Stimulated activated memory B cell treated with anti-CD40 and anti-IgM and Interleukin-4, amounts not matched to agents 10 μg/mL and 1 μg/mL and 100 μg/mL, for 72 hours (primary cell): ENCODE measurements around the gene ITGB7.
"Not testable (repeated sequence)": the region's sequence is repeated elsewhere in the genome, so short reads cannot be mapped to it uniquely, and the experiment has no call there.

Source experiments
- ATAC-seq: fragments of 150-1000 bp; cut with Tn5 transposase; 2 replicates; pipeline ENCODE4 v1.10.0; 2021
- H3K27ac Mint-ChIP-seq: one replicate; pipeline ENCODE4 v1.8.0; 2022; ENCODE audit warnings: mild to moderate bottlenecking, mixed read lengths
- H3K27me3 Mint-ChIP-seq: one replicate; pipeline ENCODE4 v1.8.0; 2022; ENCODE audit warnings: mixed read lengths
- H3K36me3 Mint-ChIP-seq: one replicate; pipeline ENCODE4 v1.8.0; 2022; ENCODE audit warnings: mixed read lengths
- H3K4me1 Mint-ChIP-seq: one replicate; pipeline ENCODE4 v1.8.0; 2022; ENCODE audit warnings: mixed read lengths
- H3K4me3 Mint-ChIP-seq: one replicate; pipeline ENCODE4 v1.8.0; 2022; ENCODE audit warnings: mild to moderate bottlenecking, moderate library complexity, mixed read lengths
- H3K9me3 Mint-ChIP-seq: one replicate; pipeline ENCODE4 v1.8.0; 2022; ENCODE audit warnings: mixed read lengths

ITGB7 gene

DNA sequence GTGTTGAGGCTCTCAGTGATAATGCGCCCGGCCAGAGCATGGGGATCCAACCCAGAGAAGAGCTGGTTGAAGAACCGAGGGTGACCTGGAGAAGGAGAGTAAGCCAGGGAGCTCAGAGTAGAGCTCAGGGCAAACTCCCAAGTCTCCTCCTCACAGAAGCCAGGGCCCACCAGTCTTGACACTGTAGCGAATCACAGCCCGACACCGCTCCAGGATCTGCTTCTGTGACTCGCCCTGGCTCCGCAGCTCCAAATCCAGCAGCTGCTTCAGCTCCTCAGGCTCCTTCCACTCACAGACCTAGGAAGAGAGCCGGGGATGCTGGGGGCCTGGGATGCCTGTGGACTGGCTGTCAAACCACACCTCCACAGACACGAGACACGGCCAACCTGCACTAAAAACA is 34.7 kb downstream of the ITGB7 start:
- no peaks in the 10 kb centered on the region for H3K9me3 Mint-ChIP-seq
- peak overlapping the region; percentile 69 for H3K27ac Mint-ChIP-seq
- no peaks in the 10 kb centered on the region for H3K27me3 Mint-ChIP-seq
- H3K4me1 Mint-ChIP-seq, result peaks cover 12% of the 10 kb centered on the region
- no peak for ATAC-seq
- no peak overlapping the region for H3K4me3 Mint-ChIP-seq
- H3K36me3 Mint-ChIP-seq, result peaks cover 27% of the 10 kb centered on the region

DNA sequence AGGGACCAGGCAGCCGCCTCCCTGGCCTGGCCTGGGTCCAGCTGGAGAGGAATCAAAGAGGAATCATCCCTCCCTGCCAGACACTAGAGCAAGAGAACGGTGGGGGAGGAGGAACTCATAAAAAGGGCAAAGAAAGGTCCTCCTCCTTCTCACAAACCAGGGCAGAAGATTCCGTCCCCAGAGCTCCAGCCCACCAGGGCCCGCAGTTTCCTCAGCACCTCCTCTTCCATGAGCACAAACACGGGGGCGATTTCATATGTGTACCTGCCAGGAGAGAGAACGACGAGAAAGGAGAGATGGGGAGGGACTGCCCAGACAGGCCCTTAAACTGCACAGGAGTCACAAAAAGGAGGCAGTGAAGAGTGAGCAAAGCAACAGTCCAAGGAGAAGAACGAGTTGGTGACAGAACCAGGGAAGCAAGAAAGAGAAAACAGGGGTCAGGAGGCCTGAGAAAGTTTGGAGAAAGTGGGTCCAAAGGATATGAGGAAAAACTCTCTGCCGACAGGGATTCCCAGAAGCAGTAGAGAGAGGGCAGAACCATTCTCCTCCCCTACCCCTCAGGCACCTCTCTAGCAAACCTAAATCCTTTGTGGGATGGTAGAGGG is 35.2 kb downstream of the ITGB7 start:
- Mint-ChIP-seq H3K9me3 (no peaks in the 10 kb centered on the region), H3K36me3 (peaks cover 27% of the 10 kb centered on the region), H3K4me1 (peaks cover 12% of the 10 kb centered on the region), H3K4me3 (no peak overlapping the region), H3K27me3 (no peaks in the 10 kb centered on the region), H3K27ac (peak overlapping the region; percentile 53)
- no peak for ATAC-seq

DNA sequence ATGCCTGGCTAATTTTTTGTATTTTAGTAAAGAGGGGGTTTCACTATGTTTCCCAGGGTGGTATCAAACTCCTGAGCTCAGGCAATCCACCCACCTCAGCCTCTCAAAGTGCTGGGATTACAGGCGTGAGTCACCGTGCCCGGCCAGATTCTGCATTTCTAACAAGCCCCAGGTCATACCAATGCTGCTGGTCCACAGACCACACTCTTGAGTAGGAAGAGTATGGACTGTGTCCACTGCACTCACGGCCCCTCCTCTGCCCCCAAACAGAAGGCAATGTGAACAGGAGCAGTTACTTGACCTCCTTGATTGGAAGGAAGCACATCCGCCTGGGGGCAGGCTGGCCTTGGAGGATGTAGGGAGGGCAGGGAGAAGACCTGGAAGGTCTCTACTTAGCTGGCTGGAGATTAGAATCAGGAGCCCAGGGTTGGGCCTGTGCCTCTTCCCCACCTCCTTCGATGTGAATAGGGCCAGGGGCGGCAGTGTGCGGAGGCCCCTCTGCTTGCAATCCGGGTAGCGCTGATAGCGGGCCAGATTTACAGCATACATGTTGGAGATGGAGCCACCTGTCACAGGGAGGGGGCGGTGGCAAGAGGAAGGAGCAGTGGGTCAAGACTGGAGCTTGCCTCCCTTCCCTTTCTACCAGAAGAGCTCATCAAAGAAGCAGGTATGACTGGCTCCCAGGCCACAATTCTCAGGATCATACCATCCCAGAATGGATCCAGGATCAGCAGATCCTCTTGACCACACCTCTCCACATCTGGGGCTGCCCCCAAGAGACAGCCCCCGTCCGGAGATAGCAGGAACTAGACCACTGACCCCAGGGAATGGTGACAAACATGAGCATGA is 36.0 kb downstream of the ITGB7 start:
- Mint-ChIP-seq H3K4me3 (no peak overlapping the region), H3K36me3 (peaks cover 27% of the 10 kb centered on the region), H3K27ac (peak overlapping the region; percentile 53), H3K27me3 (no peaks in the 10 kb centered on the region), H3K9me3 (no peaks in the 10 kb centered on the region), H3K4me1 (peaks cover 12% of the 10 kb centered on the region)
- no peak for ATAC-seq

DNA sequence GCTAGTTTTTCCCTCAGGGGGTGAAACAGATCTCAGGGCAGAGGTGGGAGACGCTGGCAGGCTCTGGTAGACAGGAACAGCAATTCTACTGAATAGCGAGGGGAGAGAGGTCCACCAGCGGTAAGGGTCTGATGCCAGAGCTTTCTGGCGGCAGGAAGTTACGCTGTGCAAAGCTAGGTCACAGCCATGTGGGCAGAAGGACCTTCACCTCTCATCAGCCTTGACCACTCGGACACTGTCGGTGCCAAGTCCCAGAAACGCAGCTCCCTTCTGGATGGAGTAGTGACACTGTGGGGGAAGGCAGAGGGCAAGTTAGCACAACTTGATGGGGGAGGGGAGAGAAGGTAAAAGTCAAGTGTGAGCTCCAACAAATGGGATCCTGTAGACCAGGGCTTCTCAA is 36.8 kb downstream of the ITGB7 start:
- no peak for ATAC-seq
- Mint-ChIP-seq H3K4me1 (peaks cover 5% of the 10 kb centered on the region), H3K36me3 (peaks cover 27% of the 10 kb centered on the region), H3K9me3 (no peaks in the 10 kb centered on the region), H3K4me3 (no peak overlapping the region), H3K27ac (no peak overlapping the region), H3K27me3 (no peaks in the 10 kb centered on the region)

DNA sequence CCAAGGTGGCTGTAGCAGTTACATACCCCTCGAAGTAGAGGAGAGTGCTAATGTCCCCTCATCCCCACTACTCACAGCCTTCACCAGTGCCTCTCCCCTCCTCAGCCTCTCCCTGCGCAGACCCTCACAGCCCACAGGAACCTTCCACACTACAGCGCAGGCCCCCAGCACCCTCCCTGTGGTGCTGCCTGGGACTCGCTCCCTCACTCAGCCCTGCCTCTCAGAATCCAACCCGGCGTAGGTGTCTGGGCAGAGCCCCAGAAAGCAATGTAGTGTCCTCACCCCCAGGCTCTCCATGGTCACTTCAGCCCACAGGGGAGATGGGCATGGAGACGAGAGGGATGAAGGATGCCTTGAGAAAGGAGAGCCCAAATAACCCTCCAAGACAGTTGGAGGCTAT is 37.4 kb downstream of the ITGB7 start:
- no peak for ATAC-seq
- no peaks in the 10 kb centered on the region for H3K27me3 Mint-ChIP-seq
- no peaks in the 10 kb centered on the region for H3K4me1 Mint-ChIP-seq
- no peaks in the 10 kb centered on the region for H3K9me3 Mint-ChIP-seq
- peaks cover 27% of the 10 kb centered on the region for H3K36me3 Mint-ChIP-seq
- H3K4me3 Mint-ChIP-seq, result no peak overlapping the region
- no peak overlapping the region for H3K27ac Mint-ChIP-seq

DNA sequence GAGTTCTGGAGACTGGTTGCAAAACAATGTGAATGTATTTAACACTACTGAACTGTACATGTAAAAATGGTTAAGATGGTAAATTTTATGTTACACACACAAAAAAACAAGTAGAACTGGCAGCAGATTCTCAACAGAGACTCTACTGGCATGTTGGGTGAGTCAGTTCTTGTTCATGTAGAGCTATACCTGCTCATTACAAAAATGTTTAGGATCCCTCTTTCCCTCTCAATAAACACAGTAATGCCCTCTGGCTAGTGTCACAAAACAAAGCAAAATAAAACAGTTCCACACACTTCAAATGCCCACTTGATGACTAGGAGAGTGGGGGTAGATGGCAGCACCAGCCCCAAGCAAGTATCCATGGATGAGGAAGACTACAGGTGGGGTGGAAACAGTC is 40.2 kb downstream of the ITGB7 start:
- Mint-ChIP-seq H3K27me3 (no peaks in the 10 kb centered on the region), H3K4me1 (no peaks in the 10 kb centered on the region), H3K27ac (no peak overlapping the region), H3K36me3 (peaks cover 17% of the 10 kb centered on the region), H3K9me3 (no peaks in the 10 kb centered on the region), H3K4me3 (no peak overlapping the region)
- no peak for ATAC-seq

DNA sequence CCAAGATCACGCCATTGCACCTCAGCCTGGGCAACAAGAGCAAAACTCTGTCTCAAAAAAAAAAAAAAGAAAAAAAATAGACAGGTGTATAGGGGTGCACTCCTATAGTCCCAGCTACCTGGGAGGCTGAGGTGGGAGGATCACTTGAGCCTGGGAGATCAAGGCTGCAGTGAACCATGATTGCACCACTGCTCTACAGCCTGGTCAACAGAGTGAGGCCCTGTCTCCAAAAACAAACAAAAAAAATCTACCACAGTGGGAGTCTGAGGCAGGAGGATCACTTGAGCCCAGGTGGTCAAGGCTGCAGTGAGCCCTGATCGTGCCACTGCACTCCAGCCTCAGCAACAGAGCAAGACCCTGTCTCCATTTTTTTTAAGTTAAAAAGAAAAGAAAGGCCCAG is 44.0 kb downstream of the ITGB7 start:
- H3K27me3 Mint-ChIP-seq, H3K27ac Mint-ChIP-seq: not testable (repeated sequence)

DNA sequence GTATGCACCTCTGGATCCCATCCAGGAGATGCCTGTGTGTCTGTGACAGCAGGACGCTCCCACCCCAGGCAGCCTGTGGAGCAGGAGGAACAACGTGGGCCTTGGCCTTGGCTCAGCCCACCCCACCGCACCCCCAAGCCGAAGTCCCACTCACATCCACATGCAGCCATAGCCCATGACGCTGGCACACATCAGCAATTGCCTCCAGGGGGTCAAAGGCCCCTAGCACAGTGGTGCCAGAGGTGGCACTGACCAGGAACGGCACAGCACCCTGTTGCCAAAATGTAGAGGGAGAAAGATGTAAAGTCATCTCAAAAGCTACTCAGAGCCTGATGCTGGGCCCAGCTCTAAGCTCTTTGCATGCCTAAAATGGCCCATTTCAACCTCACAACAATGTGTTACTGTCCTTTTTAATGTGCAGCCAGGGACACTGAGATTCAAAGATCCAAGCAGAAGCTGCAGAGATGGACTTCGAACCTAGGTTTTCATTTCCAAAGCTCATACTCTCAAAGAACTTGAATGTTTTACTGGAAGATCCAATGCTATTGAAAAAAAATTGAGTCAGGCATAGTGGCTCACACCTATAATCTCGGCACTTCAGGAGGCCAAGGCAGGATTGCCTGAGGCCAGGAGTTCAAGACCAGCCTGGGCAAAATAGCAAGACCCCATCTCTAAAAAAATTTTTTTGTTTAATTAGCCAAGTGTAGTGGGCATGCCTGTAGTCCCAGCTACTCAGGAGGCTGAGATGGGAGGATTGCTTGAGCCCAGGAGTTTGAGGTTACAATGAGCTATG is 45.7 kb downstream of the ITGB7 start:
- Mint-ChIP-seq H3K4me1 (peaks cover 9% of the 10 kb centered on the region), H3K27me3 (no peaks in the 10 kb centered on the region), H3K27ac (no peak overlapping the region), H3K4me3 (no peak overlapping the region), H3K9me3 (no peaks in the 10 kb centered on the region), H3K36me3 (no peaks in the 10 kb centered on the region)
- no peak for ATAC-seq

More for the DNA sequence above, 44.0 kb downstream of the ITGB7 start:
- ATAC-seq, H3K9me3 Mint-ChIP-seq, H3K36me3 Mint-ChIP-seq, H3K4me1 Mint-ChIP-seq, H3K4me3 Mint-ChIP-seq: not testable (repeated sequence)

DNA sequence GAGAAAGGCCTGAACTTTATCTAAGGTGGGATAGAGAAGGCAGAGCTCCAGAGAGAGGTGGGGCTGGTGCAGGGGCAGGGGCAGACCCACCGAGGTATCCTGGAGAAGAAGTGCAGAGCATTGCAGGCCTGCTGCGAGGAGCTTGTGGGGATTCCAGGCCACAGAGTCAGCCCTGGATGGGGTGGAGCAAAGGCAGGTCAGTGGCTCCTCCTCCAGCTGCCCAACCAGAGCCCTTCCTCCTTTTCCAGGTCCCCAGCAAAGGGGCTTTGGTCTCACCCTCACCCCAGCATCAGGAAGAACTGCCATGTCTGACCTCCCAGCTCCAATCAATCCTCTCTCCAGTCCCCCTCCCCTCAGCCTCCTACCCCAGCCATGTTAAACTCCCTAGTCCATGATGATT is 46.4 kb downstream of the ITGB7 start:
- H3K36me3 Mint-ChIP-seq, result no peaks in the 10 kb centered on the region
- peaks cover 9% of the 10 kb centered on the region for H3K4me1 Mint-ChIP-seq
- H3K27ac Mint-ChIP-seq, result no peak overlapping the region
- no peak for ATAC-seq
- H3K4me3 Mint-ChIP-seq, result no peak overlapping the region
- H3K27me3 Mint-ChIP-seq, result no peaks in the 10 kb centered on the region
- no peaks in the 10 kb centered on the region for H3K9me3 Mint-ChIP-seq

DNA sequence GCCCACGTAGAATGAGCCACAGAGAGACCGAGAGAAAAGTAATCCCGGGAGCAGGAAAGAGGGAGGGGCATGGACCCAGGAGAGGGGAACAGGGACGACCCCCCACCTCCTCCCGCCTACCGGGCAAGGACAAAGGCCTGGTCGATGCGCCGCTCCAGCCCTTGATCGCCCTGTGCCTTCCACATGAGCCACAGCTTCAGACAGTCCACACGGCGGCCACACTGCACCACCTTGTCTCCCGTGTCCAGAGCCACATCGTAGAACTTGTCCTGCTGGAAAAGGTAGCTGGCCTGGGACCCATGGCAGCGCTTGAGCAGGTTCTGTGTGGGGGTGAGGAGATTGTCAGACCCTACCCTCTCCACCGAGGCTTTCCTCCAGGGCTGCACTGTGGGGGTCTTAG is 47.1 kb downstream of the ITGB7 start:
- H3K36me3 Mint-ChIP-seq, result no peaks in the 10 kb centered on the region
- no peak for ATAC-seq
- H3K4me1 Mint-ChIP-seq, result peaks cover 9% of the 10 kb centered on the region
- H3K4me3 Mint-ChIP-seq, result no peak overlapping the region
- H3K9me3 Mint-ChIP-seq, result no peaks in the 10 kb centered on the region
- H3K27ac Mint-ChIP-seq, result peak overlapping the region; percentile 73
- H3K27me3 Mint-ChIP-seq, result no peaks in the 10 kb centered on the region

DNA sequence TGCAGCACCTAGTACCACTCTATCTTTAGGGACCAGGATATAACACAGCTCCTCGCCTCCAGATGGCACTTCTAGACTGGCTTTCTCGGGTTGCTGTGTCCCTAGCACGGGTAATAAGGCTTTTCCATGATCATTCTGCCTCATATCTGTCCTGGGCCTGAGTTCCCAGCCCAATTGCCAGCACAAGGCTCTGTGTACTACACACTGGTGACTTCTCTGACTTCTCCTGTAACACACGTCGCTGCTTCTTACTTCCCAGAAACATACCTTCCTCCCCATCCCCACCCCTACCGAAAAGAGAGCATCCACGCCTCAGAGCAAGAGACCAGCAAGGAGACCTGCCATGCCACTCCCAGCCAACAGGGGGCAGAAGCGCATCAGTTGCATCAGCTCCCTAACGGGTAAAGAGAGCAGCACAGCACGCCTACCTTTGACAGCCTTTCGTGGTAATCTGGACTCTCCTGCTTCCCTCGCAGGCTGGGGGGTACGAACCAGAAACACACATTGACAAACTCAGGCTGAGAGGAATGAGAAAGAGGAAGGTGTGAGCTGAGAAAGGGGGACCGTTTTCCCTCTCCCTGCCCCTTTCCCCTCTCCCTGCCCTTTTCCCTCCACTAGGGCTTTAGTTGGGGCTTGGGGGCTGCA is 47.7 kb downstream of the ITGB7 start:
- no peaks in the 10 kb centered on the region for H3K36me3 Mint-ChIP-seq
- peaks cover 9% of the 10 kb centered on the region for H3K4me1 Mint-ChIP-seq
- H3K9me3 Mint-ChIP-seq, result no peaks in the 10 kb centered on the region
- H3K4me3 Mint-ChIP-seq, result no peak overlapping the region
- H3K27me3 Mint-ChIP-seq, result no peaks in the 10 kb centered on the region
- peak overlapping the region; percentile 73 for H3K27ac Mint-ChIP-seq
- peak; percentile 95 for ATAC-seq

DNA sequence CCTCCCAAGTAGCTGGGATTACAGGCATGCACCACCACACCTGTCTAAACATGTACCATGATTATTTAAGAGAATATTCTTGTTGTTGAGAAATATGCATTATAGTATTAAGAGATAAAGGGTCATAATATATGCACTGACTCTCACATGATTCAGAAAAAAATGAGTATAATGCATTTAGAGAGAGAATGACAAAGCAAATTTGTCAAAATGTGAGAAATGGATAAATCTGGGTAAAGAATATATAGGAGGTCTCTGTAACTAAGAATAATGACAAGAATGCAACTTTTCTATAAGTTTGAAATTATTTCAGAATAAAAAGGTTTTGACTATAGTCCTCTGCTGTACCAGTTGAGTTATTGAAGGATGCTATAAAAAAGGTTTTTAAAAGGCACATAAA is 54.7 kb downstream of the ITGB7 start:
- Mint-ChIP-seq H3K4me3 (no peak overlapping the region), H3K36me3 (no peaks in the 10 kb centered on the region), H3K27me3 (no peaks in the 10 kb centered on the region), H3K9me3 (no peaks in the 10 kb centered on the region), H3K4me1 (no peaks in the 10 kb centered on the region), H3K27ac (no peak overlapping the region)
- no peak for ATAC-seq

DNA sequence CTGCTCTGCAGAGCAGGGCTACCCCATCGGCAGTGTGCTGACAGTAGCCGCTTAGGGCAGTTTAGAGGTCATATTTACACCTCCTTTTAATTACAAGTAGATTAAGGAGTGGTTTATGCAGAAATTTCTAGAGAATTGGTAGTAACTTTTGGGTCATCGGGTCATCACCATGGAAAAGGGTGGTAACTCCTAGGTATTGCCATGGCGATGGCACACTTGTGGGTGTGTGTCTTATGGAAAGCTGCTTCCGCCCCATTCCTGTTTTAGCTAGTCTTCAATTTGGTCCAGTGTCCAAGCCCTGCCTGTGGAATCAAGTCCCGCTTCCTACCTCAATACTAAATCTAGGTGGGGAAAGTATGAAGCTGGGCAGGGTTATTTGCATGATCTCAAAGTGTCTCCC is 56.0 kb downstream of the ITGB7 start:
- H3K27me3 Mint-ChIP-seq, result no peaks in the 10 kb centered on the region
- no peaks in the 10 kb centered on the region for H3K36me3 Mint-ChIP-seq
- no peak overlapping the region for H3K27ac Mint-ChIP-seq
- no peaks in the 10 kb centered on the region for H3K4me1 Mint-ChIP-seq
- ATAC-seq, result no peak
- no peaks in the 10 kb centered on the region for H3K9me3 Mint-ChIP-seq
- H3K4me3 Mint-ChIP-seq, result no peak overlapping the region

DNA sequence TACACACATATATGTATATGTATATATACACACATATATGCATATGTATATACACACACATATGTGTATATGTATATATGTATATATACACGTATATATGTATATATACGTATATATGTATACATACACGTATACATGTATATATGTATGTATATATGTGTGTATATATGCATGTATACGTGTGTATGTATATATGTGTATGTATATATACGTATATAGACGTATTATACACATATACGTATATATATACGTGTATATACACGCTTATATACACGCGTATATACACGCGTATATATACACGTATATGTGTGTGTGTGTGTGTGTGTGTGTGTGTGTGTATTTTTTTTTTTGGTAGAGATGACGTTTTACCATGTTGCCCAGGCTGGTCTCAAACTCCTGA is 59.4 kb downstream of the ITGB7 start:
- ATAC-seq, result no peak
- H3K27ac Mint-ChIP-seq, result no peak overlapping the region
- no peak overlapping the region for H3K4me3 Mint-ChIP-seq
- H3K4me1 Mint-ChIP-seq, result no peaks in the 10 kb centered on the region
- H3K9me3 Mint-ChIP-seq, result no peaks in the 10 kb centered on the region
- no peaks in the 10 kb centered on the region for H3K27me3 Mint-ChIP-seq
- H3K36me3 Mint-ChIP-seq, result no peaks in the 10 kb centered on the region

DNA sequence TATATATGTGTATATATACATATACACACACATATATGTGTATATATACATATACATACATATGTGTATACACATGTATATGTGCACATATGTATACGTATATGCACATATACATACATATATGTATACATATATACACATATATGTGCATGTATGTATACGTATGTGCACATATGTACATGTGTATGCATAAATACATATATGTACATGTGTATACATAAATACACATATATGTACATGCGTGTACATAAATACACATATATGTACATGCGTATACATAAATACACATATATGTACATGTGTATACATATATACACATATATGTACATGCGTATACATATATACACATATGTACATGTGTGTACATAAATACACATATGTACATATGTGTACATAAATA is 59.9 kb downstream of the ITGB7 start:
- H3K4me1 Mint-ChIP-seq, result no peaks in the 10 kb centered on the region

More for the DNA sequence above, 59.9 kb downstream of the ITGB7 start:
- H3K4me3 Mint-ChIP-seq, result no peak overlapping the region
- no peak for ATAC-seq
- no peak overlapping the region for H3K27ac Mint-ChIP-seq
- no peaks in the 10 kb centered on the region for H3K27me3 Mint-ChIP-seq
- H3K9me3 Mint-ChIP-seq, result no peaks in the 10 kb centered on the region
- H3K36me3 Mint-ChIP-seq, result no peaks in the 10 kb centered on the region
